ENCODE data around the gene LRSAM1.
A peak's percentile ranks its signal among the peaks of the same experiment; 100 is the strongest.

The LRSAM1 gene

DNA sequence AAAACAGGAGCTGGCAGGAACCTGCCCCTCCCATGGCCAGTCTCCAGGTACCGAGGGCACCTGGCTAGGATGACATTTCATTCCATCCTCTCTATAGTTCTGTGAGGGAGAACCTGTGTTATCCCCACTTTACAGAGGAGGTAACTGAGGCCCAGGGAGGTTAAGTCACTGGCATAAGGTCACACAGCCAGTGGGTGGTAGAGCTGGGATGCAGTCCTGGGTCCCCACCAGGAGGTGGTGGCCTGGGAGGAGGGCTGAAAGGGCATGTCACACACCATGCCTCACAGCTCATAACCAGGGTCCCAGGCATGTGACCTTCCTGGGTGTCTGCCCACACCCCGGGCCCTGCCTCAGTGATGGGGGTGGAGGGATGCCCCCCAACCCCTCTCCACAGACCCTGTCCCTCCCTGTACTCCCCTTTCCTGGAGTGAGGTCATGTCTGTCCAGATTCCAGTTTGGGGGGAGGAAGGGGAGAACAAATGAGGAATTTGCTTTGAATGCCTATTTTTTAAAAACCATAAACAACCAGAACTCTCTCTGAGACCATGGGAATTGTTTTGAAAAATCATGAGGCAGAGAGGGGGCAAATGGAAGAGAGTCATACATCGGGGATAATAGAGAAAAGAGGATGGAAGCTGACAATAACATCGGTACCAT, 83.1 kb downstream of the LRSAM1 start:
- no peak for DNase-seq (ENCODE audit: low read depth in 2 of 2)

DNA sequence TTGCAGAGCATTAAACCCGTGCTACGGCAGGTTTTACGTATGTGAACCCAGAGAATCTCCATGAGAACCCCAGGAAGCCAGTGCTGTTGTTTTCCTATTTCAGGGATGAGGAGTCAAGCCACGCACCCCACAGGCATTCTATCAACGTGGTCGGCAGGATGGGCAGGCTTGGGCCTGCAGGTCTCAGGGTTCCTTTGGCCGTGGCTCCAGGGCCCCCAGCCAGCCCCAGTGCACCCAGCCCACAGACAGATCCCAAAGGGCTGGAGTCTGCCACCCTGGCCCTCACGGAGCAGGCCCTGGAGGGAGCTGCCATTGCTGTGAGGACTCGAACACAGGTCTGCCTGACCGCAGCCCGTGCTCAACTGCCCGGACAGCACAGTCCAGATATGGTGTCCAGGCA, 83.6 kb downstream of the LRSAM1 start:
- no peak for DNase-seq (ENCODE audit: low read depth in 2 of 2)

DNA sequence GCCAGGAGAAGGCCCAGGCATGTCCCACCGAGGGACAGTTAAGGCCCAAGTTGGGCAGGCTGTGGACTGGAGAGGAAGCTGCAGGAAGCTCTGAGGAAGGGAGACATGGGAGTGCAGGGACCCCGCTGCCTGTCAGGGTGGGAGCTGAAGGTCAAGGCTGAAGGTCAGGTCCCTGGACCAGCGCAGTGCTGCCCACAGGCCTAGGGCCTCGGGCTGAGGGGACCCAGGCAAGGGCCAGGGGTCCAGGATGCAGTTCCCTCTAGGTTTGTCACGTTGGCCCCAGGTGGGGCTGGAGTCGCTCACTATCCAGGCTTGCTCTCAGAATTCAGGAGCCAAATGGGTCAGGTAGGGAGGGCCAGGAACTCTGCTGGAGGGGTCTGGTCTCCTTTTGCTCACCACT, 84.1 kb downstream of the LRSAM1 start:
- no peak for DNase-seq (ENCODE audit: low read depth in 2 of 2)

DNA sequence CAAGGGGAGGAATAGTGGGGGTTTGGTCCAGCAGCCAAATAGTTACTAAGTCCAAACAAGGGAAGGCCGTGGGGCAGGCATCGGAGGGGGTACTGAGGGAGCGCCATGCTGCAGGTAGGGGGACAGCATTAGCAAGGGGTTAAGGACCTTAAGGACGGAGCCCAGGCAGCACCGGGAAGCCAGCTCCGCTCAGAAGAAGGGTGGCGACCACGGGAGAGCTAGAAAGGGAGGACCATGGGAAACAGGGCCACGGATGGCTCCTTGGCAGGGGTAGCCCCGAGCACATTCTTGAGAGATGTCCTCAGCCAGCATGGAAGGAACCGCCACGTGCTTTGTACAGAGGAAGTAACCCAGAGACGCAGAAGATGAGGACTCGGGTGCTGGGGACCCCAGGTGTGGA, 84.5 kb downstream of the LRSAM1 start:
- DNase-seq (ENCODE audit: low read depth in 2 of 2): no peak

DNA sequence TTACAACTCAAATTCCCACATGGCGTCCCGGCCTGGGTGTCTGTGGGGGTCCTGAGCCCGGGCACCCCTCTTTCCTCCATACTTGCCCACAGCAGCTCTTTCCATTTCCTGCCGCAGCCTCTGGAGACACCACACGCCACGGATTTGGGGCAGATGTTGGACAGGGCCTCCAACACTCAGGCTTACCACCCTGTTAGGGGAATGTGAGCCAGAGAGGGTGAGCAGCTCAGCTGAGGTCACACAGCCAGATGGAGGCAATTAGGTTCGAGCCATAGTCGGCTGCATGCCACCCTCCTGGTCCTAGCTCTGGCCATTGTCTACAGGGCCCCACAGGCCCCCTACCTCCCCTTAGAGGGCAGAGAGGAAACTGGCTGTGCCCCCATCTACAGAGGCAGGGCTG, 85.2 kb downstream of the LRSAM1 start:
- no peak for DNase-seq (ENCODE audit: low read depth in 2 of 2)

DNA sequence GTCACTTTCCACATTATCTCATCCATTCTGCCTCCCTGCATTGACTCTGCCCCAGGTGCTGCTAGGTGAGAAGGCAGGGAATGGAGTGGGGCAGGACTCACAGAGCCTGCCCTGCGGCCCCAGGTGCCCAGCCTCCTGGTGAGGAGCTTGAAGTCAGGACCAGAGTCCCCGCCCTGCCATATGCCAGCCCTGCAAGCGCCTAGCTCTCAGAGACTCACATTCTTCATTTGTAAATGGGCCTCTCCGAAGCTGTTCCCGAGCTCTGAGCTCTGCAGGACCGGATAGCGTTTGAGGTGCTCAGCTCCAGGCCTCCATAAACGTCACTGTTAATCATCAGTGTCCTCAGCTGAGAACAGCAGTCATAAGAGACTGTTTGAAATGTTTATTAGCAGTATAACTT, 85.7 kb downstream of the LRSAM1 start:
- DNase-seq (ENCODE audit: low read depth in 2 of 2): no peak

DNA sequence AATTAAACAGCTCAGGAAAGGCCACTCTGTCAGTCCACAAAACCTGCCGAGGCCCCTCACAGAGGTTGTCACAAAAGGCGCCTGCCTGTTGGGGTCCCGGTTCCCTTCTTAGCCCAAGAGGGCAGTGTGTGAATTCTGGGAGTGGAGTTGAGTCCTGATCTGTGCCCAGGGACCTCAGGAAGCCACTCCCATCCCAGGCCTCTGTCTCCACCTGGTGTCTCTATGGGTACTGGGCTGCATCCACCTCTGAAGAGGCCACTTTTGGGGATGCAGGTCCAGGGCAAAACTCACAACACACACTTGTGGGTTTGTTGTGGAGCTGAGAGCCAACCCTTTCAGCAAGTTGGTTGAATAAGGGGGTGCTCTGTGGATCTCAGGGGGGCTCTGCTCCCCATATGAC, 86.5 kb downstream of the LRSAM1 start:
- no peak for DNase-seq (ENCODE audit: low read depth in 2 of 2)

DNA sequence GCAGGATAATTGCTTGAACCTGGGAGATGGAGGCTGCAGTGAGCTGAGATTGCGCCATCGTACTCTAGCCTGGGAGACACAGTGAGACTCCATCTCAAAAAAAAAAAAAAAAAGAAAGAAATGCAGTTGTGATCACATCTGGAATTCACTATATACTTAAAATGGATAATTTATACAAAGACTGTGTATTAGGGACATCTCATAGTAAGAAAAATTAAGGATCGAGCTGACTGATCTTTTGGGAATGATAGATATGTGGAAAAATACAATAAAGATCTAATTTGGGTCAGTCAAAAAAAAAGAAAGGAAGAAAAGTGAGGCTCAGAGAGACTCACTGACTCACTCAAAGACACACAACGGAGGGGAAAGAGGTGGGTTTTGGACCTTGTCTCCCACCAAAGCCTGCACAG, 87.5 kb downstream of the LRSAM1 start:
- DNase-seq (ENCODE audit: low read depth in 2 of 2): peak; percentile 89 to 92

DNA sequence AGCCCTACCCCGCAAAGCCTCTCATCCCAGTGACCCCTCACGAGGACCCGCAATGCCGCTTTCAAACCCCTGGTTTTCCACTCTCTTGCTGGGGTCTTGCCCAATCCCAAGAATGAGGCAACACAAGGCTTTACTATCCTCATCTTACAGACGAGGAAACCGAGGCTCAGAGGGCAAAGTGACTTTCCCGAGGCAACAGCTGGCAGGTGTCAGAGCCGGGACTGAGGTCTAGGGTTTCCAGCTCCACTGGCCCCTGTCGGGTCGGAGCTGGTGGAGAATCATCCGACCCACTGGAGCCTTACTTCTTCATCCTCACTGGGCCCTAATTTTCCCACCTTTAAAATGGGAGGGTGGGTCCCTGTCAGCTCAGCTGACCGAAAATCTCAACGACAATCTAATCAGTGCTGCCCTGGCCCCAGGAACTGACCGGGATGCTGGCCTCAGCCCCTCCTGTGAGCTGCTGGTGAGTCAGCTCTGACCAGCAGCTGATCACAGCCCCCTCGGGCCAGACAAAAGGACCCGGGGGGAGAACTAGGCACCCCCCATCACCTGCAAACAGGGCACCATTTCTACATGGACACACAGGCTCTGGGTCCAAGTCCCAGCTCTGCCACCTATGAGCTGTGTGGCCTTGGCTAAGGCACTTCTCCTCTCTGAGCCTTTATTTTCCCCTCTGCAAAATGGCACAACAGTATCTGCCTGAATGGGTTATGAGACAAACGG, 88.1 kb downstream of the LRSAM1 start:
- no peak for DNase-seq (ENCODE audit: low read depth in 2 of 2)

DNA sequence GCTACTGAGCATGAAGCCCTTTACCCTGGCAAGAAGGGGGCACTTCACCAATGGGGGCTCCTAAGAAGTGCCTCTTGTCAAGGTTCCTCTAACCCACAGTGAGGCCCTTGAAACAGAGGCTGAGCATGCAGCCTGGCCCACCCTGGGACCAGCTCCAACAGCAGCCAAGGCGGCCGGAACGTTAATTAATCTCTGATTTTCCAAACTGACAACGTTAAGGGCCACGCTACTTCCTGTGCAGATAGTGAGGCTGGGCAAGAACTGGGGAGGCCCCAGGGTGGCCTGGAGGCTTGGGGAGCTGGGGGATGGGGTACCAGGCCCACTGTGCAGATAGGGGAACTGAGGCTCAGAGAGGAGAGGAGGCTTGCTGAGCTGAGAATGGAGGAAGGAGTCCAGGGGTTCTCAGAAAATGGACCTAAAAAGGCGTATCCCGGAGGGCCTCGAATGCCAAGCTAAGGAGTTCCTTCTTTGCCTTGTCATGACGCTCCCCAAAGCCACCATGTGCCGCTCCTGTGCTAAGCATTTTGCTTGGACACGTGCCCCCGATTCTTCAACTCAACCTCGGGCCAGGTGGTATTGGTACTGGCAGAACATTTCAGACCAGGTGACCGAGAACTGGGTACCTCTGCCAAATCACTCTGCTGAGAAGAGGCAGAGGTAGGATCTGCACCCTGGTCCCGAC, 88.8 kb downstream of the LRSAM1 start:
- no peak for DNase-seq (ENCODE audit: low read depth in 2 of 2)

DNA sequence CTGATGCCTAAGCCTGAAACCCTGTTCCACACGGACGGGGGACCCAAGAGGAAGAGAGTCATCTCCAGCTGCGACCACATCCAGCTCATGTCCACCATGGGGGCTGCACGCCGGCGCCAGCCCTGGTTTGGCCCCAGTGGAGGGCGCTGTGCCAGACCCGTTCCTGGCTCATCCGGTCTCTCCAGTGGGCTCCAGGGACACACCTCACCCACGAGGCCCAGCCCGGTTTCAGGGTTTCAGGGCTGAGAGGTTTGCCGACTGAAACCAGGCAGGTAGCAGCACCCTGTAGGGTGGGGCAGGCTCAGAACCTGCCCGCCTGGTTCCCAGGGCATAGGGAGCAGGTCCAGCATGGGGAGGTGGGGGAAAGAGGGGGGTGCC, 89.3 kb downstream of the LRSAM1 start:
- no peak for DNase-seq (ENCODE audit: low read depth in 2 of 2)

DNA sequence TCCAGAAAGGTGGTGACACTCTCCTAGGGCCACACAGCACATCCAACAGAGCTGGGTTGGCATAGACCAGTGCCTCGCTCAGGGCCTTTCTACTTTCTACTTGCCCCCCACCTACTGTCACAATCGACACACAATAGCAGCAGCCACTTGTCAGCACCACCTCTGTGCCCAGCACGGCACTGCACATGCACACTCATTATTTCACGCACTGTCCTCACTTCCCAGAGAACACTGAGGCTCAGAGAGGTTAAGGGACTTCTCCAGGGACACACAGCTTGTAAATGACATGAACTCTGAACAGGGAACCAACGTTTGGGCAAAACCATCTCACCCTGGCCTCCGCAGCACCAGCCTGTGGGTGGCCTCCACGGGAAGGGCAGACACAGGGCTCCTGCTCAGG, 89.9 kb downstream of the LRSAM1 start:
- no peak for DNase-seq (ENCODE audit: low read depth in 2 of 2)

DNA sequence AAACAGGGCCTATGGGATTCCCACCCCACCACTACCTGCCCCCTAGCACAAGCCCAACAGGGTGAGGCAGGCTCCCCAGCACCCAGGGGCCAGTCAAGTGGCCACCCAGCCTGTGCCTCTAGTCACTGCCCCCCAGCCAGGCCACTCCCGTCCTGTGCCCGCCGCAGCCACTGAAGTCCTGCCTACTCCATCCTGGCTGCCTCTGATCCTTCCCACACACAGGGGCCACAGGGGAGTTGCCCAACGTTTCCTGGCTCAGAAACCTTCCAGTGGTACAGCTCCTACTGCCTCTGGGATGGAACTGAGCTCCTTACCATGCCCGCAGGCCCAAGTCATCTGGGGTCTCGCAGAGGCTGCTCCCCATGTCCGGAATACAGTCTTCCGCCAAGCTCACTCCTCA, 90.6 kb downstream of the LRSAM1 start:
- no peak for DNase-seq (ENCODE audit: low read depth in 2 of 2)

DNA sequence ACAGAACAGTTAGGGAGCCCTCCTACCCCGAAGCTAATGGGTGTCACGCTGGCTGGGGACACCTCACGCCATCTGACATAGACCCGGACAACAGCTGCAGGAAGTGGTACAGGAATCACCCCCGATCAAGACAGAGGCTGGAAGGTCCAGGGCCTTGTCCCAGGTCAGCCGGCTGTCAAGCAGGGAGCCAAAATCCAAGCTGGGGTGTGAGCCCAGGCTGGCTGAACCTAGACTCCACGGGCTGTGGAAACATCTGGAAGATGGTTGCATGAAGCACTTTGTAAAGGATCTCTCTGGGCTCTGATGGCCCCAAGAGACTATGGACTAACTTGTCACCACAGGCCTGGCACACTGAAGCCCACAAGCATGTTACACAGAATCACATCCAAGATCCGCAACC, 91.9 kb downstream of the LRSAM1 start:
- no peak for DNase-seq (ENCODE audit: low read depth in 2 of 2)

DNA sequence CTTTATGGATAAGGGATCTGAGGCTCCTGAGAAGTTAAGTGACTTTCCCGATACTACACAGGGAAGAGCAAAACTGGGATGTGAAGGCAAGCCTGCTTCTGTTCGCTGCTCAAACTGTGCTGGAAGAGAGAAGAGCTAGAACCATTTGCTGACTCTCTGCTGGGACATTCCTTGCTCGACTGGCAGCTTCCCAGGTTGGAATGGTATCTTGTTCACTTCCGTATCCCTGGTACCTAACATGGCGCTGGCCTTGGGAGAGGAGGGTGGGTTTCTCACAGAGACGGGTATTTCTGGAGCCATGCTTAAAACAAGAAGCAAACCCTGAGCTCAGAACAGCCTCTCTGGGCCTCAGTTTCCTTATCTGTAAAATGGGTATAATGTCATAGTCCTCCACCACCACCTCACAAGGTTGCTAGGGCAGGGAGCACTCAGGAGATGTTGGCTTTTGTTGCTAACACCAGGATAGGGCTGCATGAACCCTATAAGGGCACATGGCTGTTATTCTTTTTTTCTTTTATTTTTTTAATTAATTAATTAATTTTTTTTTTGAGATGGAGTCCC, 92.7 kb downstream of the LRSAM1 start:
- DNase-seq (ENCODE audit: low read depth in 2 of 2): no peak

DNA sequence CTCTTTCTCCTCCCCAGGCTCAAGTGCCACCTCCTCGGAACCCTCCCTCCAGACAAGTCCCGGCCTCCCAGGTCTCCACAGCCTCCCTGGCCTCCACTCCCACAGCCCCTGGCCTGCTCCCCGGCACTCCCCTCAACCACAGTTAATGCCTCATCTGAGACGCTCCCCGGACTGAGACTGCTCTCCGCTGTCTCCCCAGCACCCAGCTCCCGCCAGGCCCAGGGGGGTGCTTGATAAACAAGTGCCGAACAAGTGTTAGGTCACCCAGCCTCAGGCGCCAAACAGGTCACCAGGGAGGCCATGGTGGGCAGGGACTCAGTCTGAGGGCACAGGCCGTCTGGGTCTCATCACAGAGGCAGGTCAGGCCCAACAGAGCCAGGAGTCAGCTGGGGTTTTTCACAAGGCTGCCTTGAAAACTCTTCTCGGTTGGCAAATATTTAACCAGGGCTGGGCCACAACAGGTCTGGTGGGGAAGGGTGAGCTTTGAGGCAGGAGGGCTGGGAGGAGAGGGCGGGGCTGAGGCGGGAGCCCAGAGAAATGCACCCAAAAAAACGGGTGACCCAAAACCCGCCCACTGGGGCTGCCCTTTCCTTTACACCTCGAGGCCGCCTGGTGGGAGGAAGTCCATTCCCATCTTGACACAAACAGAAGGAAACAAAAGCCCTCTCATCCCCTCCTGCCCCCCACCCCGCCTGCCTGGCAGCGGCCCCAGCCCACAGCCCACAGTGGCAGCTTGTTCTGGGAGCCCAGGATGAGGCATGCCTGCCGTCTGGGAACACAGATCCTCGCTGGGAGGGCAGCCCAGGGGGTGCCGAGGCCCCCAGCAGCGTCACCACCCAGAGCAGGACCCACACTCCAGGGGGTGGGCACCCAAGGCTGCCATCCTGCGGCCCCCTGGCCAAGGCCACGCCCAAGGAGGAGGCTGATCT, 94.2 kb downstream of the LRSAM1 start:
- DNase-seq (ENCODE audit: low read depth in 2 of 2): no peak

DNA sequence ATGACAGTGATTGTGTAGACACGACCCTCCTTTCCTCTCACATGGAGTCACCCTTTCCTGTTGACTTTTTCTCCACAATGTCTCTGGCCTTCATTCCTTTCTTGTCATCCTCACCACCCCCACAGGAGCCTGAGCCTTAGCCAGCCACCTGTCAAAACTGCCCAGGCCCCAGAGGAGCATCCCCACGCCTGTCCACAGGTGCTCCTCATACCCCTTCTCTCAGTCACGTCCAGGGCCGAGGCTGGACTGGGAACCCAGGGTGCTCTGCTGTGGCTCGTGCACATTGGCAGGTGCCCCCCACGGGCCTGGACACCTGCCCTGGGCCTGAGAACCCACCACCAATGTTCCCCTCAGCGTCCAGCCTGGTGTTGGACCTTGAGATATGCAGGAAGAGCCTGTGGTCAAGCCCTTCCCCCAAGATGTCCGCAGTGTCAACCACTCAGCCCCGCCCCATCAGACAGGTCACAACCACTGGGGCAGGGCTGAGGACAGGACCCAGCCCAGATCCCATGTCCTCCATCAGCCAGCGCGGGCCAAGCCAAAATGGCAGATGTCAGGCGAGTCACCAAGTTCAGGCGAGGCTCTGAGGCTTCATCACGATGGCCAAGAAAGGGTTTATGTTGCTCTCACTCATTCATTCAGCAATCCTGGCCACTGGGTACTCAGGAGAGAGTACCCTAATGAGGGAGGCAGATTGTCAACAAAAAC, 95.0 kb downstream of the LRSAM1 start:
- no peak for DNase-seq (ENCODE audit: low read depth in 2 of 2)

DNA sequence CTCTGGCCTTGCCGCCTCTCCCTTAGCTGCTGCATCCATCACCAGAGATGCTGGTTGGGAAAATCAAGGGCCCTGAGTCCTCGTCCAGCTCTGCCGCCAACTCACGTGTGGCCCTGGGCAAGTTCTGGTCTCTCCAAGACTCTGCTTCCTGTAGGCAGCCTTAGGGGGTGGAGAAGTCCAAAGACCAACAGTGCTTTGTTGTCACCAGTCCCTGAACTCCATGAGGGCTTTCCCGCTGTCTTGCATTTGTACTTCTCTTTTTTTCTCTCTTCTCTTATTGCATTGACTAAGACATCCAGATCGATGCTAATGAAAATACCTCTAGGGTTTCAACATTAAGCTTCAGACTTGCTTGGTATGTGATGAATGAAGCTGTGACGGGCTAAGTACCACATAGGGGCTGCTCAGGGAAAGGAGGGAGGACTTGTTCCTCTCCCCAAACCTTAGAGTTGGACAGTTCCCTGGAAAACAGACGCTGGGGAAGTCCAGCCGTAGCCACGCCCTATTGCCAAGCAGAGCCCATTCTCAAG, 97.1 kb downstream of the LRSAM1 start:
- DNase-seq (ENCODE audit: low read depth in 2 of 2): no peak

DNA sequence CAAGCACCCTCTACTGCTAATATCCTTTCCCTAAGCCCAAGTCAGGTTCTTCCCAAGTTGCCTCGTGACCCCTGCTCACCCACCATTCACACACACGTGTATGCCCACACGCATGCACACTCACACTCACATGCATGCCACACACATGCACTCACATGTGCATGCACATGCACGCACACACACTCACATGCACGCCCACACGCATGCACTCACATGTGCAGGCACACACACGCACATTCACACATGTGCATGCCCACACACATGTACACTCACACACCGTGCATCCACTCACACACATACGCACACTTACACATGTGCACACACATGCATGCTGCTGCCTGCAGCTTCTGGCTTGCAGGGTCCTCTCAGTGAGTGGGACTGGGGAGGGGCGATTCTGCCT, 97.9 kb downstream of the LRSAM1 start:
- no peak for DNase-seq (ENCODE audit: low read depth in 2 of 2)

DNA sequence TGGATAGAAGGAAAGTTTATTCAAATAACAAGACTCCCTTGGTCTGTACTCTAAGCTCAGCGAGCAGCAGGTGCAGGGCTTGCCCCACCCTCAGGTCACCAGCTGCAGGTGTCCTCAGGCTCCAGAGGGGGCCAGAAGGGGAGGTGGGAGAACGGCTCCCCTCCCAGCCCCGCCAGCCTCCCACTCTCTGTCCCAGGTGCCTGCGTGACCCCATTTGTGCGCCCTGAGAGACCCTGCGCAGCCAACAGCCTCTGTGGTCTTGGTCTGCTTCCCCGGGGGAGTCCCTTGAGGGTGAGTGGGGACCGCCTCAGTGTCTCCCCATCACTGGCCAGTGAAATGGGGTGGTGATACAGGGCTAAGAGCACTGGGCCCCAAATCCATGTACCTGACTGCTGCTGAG, 98.4 kb downstream of the LRSAM1 start:
- no peak for DNase-seq (ENCODE audit: low read depth in 2 of 2)

DNA sequence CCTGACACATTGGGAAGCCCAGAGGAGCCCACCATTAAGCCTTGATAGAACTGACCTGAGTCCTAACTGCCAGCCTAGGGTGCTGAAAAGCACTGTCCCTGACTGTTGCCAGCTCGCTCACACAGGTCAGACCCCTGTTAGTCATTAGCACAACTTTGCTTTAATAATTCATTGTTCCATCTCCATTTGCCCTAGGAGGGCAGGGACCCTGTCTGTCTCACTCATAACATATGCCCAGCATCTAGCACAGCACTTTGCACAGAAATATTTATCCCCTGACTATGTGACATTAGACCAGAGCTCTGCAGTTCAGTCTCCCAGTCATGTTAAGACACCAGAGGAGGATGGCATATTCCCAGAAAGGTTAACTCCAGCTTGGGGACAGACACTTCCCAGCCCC, 99.0 kb downstream of the LRSAM1 start:
- no peak for DNase-seq (ENCODE audit: low read depth in 2 of 2)

Measured in fibroblast of skin of left quadriceps (primary cell).